Muscle of back (tissue), 11 donors: Measurements from ENCODE around the gene PAX2. TPM values are rescaled to one million over a fixed set of nuclear protein-coding genes. Genes with fewer than 3 reads are reported as not detected.

ENCODE experiments used
- DNase-seq, 3 donors: peaks; one replicate each; pipeline versions ENCODE4 v3.0.0 to v3.0.0-alpha.2; 2013
- polyA plus RNA-seq, 10 donors: library from polyadenylated mRNA; unstranded; fragments of 120-200 nt; gene quantifications; one replicate each; pipeline ENCODE4 v1.2.1, GENCODE V29; 2013; ENCODE audit not compliant: insufficient read length in 10 of 10

The PAX2 gene
- polyA plus RNA-seq, 10 donors, result 0.04 to 0.25 (median 0.14) TPM; not detected in 4

GRCh38 chr10:100786591-100786990 is 41.2 kb downstream of the PAX2 start:
- DNase-seq, result no peak

- no peak for DNase-seq
Measured at GRCh38 chr10:100788002-100788903, 42.9 kb downstream of the PAX2 start.

- DNase-seq, result peak in 1 of 3 donors; percentile 22
Measured at GRCh38 chr10:100790761-100791208, 45.4 kb downstream of the PAX2 start.

DNA sequence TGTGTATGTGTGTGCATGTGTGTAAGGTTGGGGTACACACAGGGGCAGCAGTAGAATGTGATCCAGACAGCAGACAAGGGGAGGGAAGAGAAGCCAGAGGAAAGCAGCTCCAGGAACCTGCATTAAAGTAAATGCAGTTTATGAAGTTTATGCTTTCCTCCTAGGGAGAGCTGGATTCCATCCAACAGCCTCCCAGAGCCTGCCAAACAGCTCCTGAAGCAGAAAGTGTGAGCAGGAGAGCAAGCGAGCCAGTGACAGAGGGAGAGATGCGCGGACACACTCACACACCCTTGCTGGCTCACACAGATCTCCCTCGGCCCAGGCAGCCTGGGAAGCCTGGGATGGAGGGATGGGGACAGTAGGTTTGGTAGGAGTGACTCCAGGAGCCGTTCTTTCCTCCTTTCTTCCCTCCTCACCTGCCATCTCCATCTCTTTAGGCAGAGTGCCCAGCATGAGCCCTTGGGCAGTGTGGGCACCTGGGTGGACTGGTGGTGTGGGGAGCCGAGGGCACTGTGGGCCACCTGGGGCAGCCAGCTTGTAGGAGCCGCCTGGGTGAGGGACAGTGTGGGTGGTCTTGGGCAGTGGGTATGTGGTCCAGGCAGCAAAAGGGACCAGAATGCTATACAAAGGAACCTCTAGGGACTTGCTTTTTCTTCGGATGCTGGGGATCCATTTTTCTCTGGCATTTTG is 46.1 kb downstream of the PAX2 start:
- DNase-seq, result peak; percentile 2 to 63 (median 45)

DNA sequence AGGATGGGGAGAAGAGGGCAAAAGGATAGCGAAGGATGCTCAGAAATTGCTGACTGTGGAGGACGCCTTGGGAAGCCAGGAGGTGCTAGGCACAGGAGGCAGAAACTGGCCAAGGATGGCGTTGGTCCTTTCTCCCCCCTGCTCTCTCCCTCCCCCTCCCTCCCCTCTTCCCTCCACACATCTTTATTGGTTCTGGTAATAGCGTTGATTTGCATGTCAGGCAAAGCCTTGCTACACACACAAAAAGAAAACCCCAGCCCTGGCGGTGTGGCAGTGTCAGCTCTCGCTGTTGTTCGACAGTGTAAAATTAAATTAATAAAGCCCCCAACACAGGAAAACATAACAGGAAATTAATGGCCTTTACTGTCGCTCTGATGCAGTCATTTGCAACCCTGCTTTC is 47.2 kb downstream of the PAX2 start:
- DNase-seq, result no peak

- no peak for DNase-seq
Measured at GRCh38 chr10:100793055-100793454, 47.7 kb downstream of the PAX2 start.

GRCh38 chr10:100799881-100800280 is 54.5 kb downstream of the PAX2 start:
- DNase-seq, result no peak

DNA sequence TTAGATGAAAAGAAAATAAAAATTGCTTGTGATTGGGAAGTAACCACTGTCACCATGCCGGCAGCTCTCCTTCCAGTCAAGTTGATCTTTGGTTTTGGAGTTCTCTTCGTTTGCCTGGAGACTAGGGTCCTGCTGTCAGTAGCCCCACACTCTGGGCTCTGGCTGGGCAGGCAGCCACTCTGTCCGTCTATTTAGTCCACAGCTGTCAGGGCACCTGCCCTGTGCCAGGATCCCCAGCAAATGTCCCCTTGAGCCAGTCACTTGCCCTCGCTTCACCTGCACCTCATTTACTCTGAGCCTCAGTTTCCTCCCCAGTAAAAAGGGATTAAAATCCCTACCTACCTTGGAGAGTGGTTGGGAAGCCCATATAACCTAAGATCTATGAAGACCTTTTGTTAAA is 55.5 kb downstream of the PAX2 start:
- DNase-seq, result no peak

GRCh38 chr10:100802196-100802595 is 56.8 kb downstream of the PAX2 start:
- DNase-seq, result no peak

DNA sequence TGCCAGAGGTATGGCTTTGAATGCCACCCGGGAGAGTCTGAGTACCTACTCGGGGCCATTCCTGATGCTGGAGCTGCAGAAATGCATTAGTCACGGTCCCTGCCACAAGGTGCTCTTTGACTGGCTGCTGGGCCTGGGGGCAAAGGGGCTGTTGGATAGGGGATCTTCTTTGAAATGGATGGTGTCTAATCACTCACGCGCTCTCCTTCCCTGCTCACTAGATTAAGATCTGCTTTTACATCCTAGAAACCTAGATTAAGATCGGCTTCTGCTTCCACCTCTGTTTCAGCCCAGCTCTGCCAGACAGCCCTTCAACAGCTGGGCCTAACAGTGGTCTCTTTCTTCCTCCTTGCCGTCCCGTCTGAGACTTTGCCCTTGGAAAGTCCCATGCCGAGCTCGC is 57.2 kb downstream of the PAX2 start:
- DNase-seq, result no peak

DNA sequence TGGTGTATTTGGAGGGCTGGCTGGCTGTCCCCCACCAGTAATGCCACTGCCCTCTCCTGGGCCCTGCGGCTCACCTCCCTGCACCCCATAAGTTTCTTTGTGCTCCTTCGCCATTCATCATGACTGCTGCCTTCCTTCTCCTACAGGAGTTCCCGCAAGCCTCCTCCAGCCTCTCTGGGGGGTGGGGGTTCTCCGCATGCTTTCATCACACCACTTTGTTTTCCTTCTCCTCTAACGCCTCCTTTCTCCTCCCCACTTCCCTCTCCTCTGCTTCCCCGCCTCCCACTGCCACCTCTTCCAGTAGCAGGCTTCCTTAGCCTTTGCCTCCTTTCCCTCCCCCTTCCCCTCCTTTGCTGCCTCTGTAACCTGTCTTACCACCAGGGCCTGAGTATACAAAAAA is 58.1 kb downstream of the PAX2 start:
- no peak for DNase-seq

DNA sequence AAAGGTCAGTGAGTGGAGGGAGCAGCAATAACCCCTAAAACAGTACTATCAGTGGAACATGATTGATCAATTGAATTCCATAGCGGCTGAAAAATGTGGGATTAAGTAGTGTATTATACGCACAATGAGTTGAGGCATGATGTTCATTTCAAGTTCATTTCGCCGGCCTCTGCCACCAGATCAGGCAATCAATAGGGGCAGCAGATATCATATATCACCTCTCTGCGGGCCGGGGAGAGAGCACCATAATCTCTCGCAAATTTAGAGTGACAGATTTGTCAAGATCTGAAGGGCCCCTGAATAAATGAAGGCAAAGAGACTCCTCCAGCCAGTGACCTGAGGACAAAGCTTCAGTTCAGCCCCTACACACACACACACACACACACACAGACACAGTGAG is 58.5 kb downstream of the PAX2 start:
- DNase-seq, result no peak

GRCh38 chr10:100805543-100806355 is 60.4 kb downstream of the PAX2 start:
- no peak for DNase-seq

- no peak for DNase-seq
Measured at GRCh38 chr10:100806356-100806645, 60.9 kb downstream of the PAX2 start.

GRCh38 chr10:100807241-100807951 is 62.0 kb downstream of the PAX2 start:
- no peak for DNase-seq

GRCh38 chr10:100808876-100809275 is 63.5 kb downstream of the PAX2 start:
- DNase-seq, result no peak

GRCh38 chr10:100810091-100810834 is 64.9 kb downstream of the PAX2 start:
- DNase-seq, result no peak

DNA sequence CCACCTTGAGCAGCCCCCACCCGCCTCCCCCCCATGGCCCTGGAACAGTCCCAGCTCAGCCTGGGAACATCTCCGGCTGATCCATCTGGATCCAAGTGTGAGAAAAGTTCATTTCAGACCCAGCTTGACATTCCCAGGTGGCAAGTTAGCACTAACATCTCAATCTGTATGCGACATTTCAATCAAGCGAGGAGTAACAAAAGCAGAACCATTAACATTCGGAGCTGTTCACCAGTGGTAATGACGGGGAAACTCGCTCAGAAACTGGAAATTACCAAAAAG is 65.4 kb downstream of the PAX2 start:
- no peak for DNase-seq

GRCh38 chr10:100811261-100811660 is 65.9 kb downstream of the PAX2 start:
- DNase-seq, result no peak

GRCh38 chr10:100811752-100812750 is 66.7 kb downstream of the PAX2 start:
- no peak for DNase-seq
